HepG2 (cell line): Measurements from ENCODE around the gene VMO1. TPM values are rescaled to one million over a fixed set of nuclear protein-coding genes. Genes with fewer than 3 reads are reported as not detected.

Experiments used
- CREB3 ChIP-seq: sonication (generic); formaldehyde crosslinking; IDR thresholded peaks from 2 replicates; pipeline ENCODE4 v1.5.0; 2020; ENCODE audit warnings: missing genetic modification reagents
- FOXA1 ChIP-seq, 2 experiments: fragments of 450-650 bp in 1 of 2; sonication (generic) in 1 of 2; formaldehyde crosslinking in 1 of 2; IDR thresholded peaks; 2 replicates each; pipeline versions ENCODE4 v1.4.0 to v1.6.1; 2016 to 2020; ENCODE audit warnings: missing genetic modification reagents in 1 of 2
- HIVEP1 ChIP-seq: sonication (generic); formaldehyde crosslinking; IDR thresholded peaks from 2 replicates; pipeline ENCODE4 v1.4.0; 2020; ENCODE audit warnings: mild to moderate bottlenecking, missing genetic modification reagents
- HNRNPL ChIP-seq: fragments of 200-400 bp; formaldehyde crosslinking; IDR thresholded peaks from 2 replicates; pipeline ENCODE4 v1.6.1; 2017; ENCODE audit warnings: mild to moderate bottlenecking, low read depth, low read length
- KLF13 ChIP-seq: sonication (generic); formaldehyde crosslinking; IDR thresholded peaks from 2 replicates; pipeline ENCODE4 v1.4.0; 2020; ENCODE audit warnings: mild to moderate bottlenecking, missing genetic modification reagents
- MED13 ChIP-seq: sonication (generic); formaldehyde crosslinking; IDR thresholded peaks from 2 replicates; pipeline ENCODE4 v1.5.0; 2020; ENCODE audit warnings: missing genetic modification reagents
- NR2F6 ChIP-seq, 2 experiments: IDR thresholded peaks; 2 replicates each; pipeline ENCODE4 v1.6.1; 2016; ENCODE audit warnings: antibody characterized with exemption in 1 of 2, mild to moderate bottlenecking in 1 of 2
- SSRP1 ChIP-seq: IDR thresholded peaks from 2 replicates; pipeline ENCODE4 v1.6.1; 2016; ENCODE audit warnings: control low read depth
- TAF1 ChIP-seq: sonication (generic); formaldehyde crosslinking; IDR thresholded peaks from 2 replicates; pipeline ENCODE4 v1.4.0; 2020; ENCODE audit warnings: missing genetic modification reagents
- ZBTB42 ChIP-seq: sonication (generic); formaldehyde crosslinking; IDR thresholded peaks from 2 replicates; pipeline ENCODE4 v1.5.0; 2020; ENCODE audit warnings: mild to moderate bottlenecking, missing genetic modification reagents
- ZMYM2 ChIP-seq: sonication (generic); formaldehyde crosslinking; IDR thresholded peaks from 2 replicates; pipeline ENCODE4 v1.8.0; 2022; ENCODE audit warnings: mild to moderate bottlenecking, missing genetic modification reagents
- ZNF253 ChIP-seq: sonication (generic); formaldehyde crosslinking; IDR thresholded peaks from 2 replicates; pipeline ENCODE4 v1.8.0; 2022; ENCODE audit warnings: mild to moderate bottlenecking, missing genetic modification reagents, borderline replicate concordance
- ZNF329 ChIP-seq: sonication (generic); formaldehyde crosslinking; IDR thresholded peaks from 2 replicates; pipeline ENCODE4 v1.9.0; 2021; ENCODE audit warnings: low read depth, mild to moderate bottlenecking, missing genetic modification reagents
- ZNF382 ChIP-seq: sonication (generic); formaldehyde crosslinking; IDR thresholded peaks from 2 replicates; pipeline ENCODE4 v1.5.0; 2020; ENCODE audit warnings: missing genetic modification reagents, mild to moderate bottlenecking, borderline replicate concordance
- ZNF564 ChIP-seq: sonication (generic); formaldehyde crosslinking; IDR thresholded peaks from 2 replicates; pipeline ENCODE4 v1.8.1; 2023; ENCODE audit warnings: mild to moderate bottlenecking, missing genetic modification reagents
- ZNF720 ChIP-seq: sonication (generic); formaldehyde crosslinking; IDR thresholded peaks from 2 replicates; pipeline ENCODE4 v1.4.0; 2020; ENCODE audit warnings: missing genetic modification reagents
- polyA plus RNA-seq, 8 experiments: library from polyadenylated mRNA; depleted of rRNA in 3 of 8; stranded (reverse) in 7 of 8; unstranded in 1 of 8; fragments of >200 nt; fragmentation: Illumina TruSeq in 4 of 8; extraction: Trizol in 4 of 8; gene quantifications; 2 replicates each; pipeline versions ENCODE4 v1.2.1 to v1.2.3, GENCODE V29; 2011 to 2016; ENCODE audit warnings: low read depth in 4 of 8, missing spikeins in 1 of 8, mixed read lengths in 1 of 8; ENCODE audit not compliant: insufficient read depth in 1 of 8
- total RNA-seq, 5 experiments: library from RNA; depleted of rRNA; stranded (reverse); fragments of >200 nt; fragmentation: Illumina TruSeq; extraction: Trizol; gene quantifications; 2 replicates each; pipeline ENCODE4 v1.2.3, GENCODE V29; 2016; ENCODE audit warnings: low read depth in 1 of 5
- TF ChIP-seq, protein P1 (sequence below): sonication (generic); formaldehyde crosslinking; IDR thresholded peaks from 2 replicates; pipeline ENCODE4 v1.4.0; 2020; ENCODE audit warnings: missing genetic modification reagents
- TF ChIP-seq, protein P2 (sequence below): fragments of 450-650 bp; IDR thresholded peaks from 2 replicates; pipeline ENCODE4 v1.6.1; 2017
- TF ChIP-seq, protein P3 (sequence below): sonication (generic); formaldehyde crosslinking; IDR thresholded peaks from 2 replicates; pipeline ENCODE4 v1.5.0; 2020; ENCODE audit warnings: mild to moderate bottlenecking, missing genetic modification reagents, borderline replicate concordance

Gene VMO1
- total and polyA plus RNA-seq, 2 of the 13 experiments (the other 11 are each of a cell fraction or from before 2014, with no cell fraction given), result not detected

- no peak for TF ChIP-seq SSRP1 (CRISPR knock-in tag)
- TF ChIP-seq, protein P1, sequence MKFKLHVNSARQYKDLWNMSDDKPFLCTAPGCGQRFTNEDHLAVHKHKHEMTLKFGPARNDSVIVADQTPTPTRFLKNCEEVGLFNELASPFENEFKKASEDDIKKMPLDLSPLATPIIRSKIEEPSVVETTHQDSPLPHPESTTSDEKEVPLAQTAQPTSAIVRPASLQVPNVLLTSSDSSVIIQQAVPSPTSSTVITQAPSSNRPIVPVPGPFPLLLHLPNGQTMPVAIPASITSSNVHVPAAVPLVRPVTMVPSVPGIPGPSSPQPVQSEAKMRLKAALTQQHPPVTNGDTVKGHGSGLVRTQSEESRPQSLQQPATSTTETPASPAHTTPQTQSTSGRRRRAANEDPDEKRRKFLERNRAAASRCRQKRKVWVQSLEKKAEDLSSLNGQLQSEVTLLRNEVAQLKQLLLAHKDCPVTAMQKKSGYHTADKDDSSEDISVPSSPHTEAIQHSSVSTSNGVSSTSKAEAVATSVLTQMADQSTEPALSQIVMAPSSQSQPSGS (CRISPR knock-in tag), result peak; percentile 94
- no peak for TF ChIP-seq HIVEP1 (CRISPR knock-in tag)
- no peak for TF ChIP-seq ZNF720 (CRISPR knock-in tag)
- TF ChIP-seq ZNF564, result no peak
- TF ChIP-seq ZNF382, result no peak
- TF ChIP-seq, protein P2, sequence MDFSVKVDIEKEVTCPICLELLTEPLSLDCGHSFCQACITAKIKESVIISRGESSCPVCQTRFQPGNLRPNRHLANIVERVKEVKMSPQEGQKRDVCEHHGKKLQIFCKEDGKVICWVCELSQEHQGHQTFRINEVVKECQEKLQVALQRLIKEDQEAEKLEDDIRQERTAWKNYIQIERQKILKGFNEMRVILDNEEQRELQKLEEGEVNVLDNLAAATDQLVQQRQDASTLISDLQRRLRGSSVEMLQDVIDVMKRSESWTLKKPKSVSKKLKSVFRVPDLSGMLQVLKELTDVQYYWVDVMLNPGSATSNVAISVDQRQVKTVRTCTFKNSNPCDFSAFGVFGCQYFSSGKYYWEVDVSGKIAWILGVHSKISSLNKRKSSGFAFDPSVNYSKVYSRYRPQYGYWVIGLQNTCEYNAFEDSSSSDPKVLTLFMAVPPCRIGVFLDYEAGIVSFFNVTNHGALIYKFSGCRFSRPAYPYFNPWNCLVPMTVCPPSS, result no peak
- TF ChIP-seq HNRNPL, result no peak
- TF ChIP-seq MED13 (CRISPR knock-in tag), result peak; percentile 84; the same call in 1 of the 2 replicates
- TF ChIP-seq ZMYM2, result peak; percentile 91
- TF ChIP-seq NR2F6 (IDR thresholded peaks at IDR 0.05), result peak; percentile 92
- peak; percentile 92 for TF ChIP-seq NR2F6 (CRISPR knock-in tag; IDR thresholded peaks at IDR 0.05)
- TF ChIP-seq, protein P3, sequence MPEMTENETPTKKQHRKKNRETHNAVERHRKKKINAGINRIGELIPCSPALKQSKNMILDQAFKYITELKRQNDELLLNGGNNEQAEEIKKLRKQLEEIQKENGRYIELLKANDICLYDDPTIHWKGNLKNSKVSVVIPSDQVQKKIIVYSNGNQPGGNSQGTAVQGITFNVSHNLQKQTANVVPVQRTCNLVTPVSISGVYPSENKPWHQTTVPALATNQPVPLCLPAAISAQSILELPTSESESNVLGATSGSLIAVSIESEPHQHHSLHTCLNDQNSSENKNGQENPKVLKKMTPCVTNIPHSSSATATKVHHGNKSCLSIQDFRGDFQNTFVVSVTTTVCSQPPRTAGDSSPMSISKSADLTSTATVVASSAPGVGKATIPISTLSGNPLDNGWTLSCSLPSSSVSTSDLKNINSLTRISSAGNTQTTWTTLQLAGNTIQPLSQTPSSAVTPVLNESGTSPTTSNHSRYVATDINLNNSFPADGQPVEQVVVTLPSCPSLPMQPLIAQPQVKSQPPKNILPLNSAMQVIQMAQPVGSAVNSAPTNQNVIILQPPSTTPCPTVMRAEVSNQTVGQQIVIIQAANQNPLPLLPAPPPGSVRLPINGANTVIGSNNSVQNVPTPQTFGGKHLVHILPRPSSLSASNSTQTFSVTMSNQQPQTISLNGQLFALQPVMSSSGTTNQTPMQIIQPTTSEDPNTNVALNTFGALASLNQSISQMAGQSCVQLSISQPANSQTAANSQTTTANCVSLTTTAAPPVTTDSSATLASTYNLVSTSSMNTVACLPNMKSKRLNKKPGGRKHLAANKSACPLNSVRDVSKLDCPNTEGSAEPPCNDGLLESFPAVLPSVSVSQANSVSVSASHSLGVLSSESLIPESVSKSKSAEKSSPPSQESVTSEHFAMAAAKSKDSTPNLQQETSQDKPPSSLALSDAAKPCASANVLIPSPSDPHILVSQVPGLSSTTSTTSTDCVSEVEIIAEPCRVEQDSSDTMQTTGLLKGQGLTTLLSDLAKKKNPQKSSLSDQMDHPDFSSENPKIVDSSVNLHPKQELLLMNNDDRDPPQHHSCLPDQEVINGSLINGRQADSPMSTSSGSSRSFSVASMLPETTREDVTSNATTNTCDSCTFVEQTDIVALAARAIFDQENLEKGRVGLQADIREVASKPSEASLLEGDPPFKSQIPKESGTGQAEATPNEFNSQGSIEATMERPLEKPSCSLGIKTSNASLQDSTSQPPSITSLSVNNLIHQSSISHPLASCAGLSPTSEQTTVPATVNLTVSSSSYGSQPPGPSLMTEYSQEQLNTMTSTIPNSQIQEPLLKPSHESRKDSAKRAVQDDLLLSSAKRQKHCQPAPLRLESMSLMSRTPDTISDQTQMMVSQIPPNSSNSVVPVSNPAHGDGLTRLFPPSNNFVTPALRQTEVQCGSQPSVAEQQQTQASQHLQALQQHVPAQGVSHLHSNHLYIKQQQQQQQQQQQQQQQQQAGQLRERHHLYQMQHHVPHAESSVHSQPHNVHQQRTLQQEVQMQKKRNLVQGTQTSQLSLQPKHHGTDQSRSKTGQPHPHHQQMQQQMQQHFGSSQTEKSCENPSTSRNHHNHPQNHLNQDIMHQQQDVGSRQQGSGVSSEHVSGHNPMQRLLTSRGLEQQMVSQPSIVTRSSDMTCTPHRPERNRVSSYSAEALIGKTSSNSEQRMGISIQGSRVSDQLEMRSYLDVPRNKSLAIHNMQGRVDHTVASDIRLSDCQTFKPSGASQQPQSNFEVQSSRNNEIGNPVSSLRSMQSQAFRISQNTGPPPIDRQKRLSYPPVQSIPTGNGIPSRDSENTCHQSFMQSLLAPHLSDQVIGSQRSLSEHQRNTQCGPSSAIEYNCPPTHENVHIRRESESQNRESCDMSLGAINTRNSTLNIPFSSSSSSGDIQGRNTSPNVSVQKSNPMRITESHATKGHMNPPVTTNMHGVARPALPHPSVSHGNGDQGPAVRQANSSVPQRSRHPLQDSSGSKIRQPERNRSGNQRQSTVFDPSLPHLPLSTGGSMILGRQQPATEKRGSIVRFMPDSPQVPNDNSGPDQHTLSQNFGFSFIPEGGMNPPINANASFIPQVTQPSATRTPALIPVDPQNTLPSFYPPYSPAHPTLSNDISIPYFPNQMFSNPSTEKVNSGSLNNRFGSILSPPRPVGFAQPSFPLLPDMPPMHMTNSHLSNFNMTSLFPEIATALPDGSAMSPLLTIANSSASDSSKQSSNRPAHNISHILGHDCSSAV, result no peak
- TF ChIP-seq ZBTB42 (CRISPR knock-in tag), result no peak
- TF ChIP-seq ZNF253 (CRISPR knock-in tag), result no peak
- TF ChIP-seq KLF13 (CRISPR knock-in tag), result no peak
- TF ChIP-seq ZNF329, result no peak
- TF ChIP-seq FOXA1 (IDR thresholded peaks at IDR 0.05), result peak; percentile 82
- peak; percentile 97 for TF ChIP-seq FOXA1 (CRISPR knock-in tag; IDR thresholded peaks at IDR 0.05)
- TF ChIP-seq TAF1, result no peak
- TF ChIP-seq CREB3 (CRISPR knock-in tag), result no peak
Measured at GRCh38 chr17:4759776-4760236, 26.4 kb downstream of the VMO1 start (continued).
